Stimulated activated CD8-positive, alpha-beta memory T cell treated with anti-CD3 and anti-CD28 coated beads, Interleukin-12 subunit alpha, Interleukin-12 subunit beta, amount 100 ng/mL, for 24 hours (primary cell): ENCODE results near the gene NFATC1.

Experiments
- DNase-seq: peaks from one replicate; pipeline ENCODE4 v3.0.0-alpha.2; 2020; ENCODE audit errors: extremely low read depth

Gene NFATC1

DNA sequence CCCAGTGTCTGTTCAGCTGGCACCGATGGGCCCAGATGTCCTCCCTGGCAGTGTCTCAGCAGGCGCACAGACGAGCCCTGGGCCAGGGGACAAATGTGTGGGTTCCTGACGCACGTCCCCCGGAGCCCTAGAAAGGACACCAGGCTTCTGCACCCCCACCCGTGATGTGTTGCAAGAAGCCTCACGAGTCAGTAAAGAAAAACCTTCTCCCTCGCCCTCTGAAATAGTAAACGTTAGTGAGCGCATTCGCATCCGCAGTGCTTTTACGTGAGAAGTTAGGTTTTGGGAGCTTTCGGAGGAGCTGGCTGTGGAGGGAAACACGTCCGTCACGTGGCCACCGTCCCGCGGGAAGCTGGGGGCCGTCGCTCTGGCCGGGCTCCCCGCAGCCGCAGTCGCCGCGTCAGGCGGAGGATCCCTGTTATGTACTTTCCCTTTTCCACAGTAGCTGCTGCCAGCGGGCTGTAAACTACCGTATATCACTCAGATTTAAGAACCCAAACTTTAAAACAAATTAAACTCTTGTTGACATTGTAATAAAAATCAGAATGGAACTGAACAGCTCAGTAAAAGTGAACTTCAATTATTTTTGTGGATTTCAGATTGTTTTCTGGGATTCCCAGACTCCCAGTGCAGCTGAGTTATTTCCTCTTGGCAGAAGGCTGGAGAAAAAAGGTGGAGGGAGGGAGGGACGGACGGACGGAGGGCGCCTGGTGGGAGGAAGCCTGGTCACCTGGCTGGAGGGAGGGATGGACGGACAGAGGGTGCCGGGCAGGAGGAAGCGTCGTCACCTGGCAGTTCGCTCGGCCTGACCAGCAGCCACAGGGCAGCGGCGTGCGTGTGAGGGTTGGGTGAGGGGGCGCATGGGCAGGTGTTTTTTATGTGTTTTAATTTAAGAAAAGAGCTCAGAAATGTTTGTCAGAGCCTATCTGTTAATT lies 112.1 kb downstream of the NFATC1 start:
- no peak for DNase-seq

DNA sequence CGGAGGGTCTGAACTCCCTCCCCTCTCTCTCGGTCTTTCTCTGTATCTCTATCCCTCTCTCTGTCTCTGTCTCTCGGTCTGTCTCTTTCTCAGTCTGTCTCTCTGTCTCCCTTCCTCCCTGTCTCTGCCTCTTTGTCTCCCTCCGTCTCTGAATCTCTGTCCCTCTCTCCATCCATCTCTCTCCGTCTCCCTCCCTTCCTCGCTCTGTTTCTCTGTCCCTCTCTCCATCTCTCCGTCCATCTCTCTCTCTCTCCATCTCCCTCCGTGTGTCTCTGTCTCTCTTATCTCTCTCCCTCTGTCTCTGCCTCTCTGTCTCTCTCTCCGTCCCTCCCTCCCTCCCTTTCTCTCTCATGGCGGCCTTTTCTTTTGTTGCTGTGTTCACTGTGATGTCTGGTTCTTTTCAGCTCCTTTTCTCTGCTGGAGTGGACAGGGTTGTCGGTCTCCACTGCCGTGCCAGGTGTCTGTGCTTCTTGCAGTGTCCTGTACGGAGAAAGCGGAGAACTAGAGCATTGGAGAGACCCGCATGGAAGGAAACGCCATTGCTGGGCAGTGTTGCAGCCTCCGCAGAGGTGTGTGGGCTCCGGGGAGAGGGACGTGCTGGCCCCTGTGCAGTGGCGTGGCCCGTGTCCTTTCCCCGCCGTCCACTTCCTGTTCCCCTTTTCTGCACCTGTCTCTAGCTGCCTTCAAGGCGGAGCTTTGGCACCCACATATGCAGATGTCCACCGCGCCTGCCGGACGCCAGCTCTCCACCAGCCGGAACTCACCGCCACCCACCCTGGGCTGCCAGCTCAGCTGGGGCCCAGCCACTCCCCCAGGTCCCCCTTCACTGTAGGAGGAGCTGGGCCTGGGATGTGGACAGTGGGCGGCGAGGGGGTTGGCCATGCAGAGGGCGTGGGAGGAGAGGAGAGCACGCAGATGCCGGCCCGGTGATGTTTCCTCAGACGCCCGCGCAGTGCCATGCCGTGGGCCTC lies 113.1 kb downstream of the NFATC1 start:
- no peak for DNase-seq

DNA sequence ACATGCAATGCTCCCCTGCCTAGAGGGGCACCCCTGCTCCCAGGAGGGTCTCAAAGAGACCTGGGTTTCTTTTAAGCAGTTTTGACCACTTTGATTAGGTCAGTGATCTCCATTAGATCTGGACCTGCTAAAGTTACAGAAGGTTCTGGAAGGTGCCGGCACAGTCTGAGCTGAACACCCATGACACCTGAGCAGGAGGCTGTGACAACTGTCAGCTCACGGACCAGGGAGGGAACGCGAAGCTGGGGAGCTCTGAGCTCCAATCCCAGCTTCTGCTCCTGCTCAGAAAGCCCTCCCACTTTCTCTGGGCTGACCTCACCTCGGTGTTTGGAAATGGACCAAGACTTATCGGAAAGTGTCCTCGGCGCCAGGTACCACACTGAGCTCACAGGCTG lies 113.8 kb downstream of the NFATC1 start:
- DNase-seq, result no peak

DNA sequence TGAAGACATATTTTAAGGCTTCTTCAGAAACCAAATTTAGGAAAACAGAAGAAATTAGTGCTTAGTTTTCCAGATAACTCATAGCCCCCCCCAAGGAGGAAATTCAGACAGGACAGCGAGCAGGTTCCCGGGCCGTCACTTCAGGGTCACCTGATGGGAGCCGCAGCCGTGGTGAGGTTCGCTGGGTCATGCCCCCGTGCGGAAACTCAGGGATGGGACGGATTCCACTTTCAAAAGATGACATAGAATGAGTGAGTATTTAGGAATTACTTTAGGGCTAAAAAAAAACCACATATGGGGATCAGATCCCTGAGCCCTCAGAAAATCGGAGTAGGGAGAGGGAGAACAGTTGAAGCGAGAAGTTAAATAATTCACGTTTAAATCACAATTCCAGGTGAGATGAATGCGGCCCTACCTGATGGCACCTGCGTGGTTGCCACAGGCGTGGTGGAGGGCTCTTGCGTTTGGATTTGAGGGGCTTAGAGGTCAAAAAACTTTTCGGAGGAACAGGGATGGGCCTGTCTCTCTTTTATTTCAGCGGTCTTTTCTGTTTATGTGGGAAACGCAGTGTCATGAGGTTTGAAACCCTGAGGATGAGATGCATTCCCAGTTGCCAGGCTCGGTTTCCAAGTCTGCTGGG lies 114.4 kb downstream of the NFATC1 start:
- no peak for DNase-seq

DNA sequence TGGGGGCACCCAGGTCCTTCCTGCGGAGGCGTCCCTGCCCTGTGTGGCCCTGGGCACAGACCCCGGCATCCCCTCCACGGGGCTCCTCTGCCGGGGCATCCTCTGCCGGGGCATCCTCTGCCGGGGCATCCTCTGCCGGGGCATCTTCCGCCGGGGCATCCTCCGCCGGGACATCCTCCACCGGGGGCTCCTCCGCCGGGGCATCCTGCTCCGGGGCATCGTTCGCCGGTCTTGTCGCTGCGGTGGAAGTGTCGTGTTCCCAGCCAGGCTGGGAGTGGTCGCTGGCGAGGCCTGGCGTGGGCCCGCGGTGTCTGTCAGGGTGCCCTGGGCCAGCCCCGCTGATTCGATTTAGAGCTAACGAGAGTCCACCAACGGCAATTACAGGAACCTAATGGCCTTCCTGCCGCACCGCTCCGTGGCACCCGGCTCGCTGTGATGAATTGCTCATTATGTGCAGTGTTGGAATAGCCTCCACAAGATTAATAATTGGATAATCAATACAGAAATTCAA lies 115.1 kb downstream of the NFATC1 start:
- DNase-seq, result no peak

DNA sequence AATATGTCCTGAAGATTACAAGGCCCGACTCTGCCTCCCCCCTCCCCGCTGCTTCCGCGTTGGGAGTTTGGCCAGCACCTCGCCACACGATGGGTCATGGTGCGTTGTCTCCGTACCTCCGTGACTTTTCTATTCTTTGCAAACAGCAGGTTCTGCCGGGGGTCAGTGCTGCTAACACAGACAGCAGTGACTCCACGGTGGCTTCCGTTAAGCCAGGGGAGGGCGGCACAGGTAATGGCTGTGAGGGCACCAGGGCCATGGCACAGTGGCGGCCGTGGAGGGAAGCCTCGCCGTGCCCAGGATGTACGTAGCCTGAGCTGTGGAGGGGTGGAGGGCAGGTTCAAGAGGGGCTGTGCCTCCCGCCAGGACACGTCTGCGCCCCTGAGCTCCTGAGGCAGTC lies 115.5 kb downstream of the NFATC1 start:
- no peak for DNase-seq

DNA sequence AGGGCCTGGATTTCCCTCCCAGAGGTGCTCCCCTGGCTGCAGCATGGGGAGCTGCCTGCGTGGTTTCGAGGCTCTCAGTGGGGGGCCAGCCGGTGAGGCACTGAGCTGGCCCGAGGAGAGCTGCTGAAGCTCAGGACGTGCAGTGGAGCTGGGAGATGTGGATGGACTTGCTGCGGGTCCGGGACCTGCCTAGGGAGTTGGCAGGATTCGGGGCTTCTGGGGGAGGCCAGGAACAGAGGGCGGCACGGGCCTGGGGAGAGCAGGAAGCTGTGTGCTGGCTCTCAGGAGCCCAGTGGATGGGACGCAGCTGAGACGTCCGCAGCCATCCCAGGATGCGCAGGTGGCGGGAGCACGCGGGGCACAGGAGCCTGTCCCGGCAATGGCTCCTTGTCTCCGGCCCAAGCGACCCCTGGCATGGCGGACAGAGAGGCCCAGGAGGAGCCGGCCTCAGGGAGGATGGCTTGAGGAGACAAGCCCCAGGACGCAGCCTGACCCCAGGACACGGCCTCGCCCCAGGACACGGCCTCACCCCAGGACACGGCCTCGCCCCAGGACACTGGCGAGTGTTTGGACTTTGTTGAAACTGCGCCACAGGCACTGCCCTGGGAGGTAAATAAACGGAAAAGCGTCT lies 116.1 kb downstream of the NFATC1 start:
- DNase-seq, result no peak

DNA sequence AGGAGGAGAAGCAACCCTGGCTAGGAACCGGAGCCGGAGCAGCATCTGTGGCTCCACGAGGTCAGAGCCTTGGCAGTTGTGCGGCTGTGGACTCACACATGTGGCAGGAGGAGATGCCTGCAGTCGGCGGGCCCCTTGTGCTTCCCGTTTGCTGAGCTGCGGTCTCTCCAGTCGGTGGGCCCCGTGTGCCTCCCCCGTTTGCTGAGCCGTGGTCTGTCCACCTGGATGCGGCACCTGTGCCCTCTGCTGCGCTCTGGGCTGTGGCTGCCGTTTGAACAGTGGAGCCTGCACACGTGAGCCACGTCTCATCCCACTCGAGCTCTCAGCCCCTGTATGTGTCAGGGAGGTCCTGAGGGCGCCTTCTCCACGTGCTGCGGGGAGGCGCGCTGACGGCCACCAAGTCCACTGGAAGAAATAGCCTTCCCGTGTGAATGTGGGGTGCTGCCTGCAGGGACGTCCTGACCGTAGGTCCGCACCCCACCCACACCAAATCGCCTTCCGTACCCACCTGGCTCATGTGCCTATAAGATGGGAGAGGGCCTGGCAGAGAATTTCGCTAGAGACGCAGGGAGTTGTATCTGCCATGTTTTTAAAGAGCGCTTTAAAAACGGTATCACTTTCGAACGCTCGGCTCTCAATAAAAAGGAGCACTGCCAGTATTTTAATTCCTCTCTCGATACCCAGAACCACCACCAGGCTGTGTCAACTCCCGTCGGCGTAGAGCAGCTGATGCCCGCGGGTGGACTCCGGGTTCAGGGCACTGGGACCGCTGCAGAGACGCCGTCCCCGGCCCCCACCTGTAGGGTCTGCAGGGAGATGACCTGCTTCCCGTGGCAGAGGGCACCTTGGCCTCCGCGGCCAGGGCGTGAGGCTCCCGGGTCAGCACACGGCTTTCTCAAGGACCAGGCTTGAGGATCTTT lies 117.0 kb downstream of the NFATC1 start:
- DNase-seq, result no peak

DNA sequence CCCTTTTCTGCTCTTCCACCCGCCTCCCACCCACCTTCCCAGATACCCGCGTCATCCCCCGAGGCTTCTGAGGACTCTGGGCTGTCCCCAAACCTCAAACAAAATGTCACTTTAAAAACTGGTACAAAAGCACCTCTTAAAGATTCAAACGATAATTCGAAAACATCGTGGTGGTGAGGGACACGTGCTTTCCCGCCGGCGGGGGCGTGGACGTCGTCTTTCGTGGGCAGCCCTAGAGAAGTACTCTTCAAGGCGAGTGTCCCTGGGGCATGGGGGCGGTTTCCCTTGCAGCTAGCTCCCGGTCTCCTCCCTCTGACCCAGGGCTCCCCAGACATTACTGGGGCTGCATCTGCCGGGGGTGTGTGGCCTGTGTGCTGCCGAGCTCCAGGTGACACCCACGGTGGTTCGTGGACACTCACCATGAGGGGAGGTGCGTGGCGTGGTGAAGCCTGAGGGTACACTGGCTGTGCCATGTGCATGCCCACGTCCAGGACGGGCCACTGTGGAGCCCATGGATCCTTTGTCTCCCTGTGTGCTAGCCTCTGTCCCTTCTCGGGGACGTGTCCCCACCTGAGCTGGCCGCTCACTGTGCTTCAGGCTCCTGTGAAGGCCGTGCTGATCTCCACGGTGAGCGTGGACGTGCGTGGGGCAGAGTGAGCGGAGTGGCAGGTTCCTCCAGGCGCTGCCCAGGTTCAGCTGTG lies 117.8 kb downstream of the NFATC1 start:
- no peak for DNase-seq

DNA sequence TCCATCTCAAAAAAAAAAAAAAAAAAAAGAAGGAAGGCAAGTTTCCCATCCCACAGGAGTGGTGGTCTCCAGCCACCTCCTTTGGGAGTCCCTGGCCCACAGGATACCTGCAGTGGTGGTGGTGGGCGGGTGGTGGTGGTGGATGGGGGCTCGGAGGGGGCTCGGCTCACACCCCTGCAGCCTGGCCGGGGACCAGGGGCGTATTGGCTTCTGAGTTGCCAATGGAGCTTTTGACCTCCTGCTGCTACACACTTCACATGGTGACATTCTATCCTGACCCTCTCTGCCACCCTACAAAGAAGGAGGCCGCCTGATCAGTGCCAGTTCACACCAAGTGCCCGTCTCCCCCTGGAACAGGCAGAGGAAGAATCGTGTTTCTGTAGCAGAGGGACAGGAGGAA lies 119.6 kb downstream of the NFATC1 start:
- no peak for DNase-seq

DNA sequence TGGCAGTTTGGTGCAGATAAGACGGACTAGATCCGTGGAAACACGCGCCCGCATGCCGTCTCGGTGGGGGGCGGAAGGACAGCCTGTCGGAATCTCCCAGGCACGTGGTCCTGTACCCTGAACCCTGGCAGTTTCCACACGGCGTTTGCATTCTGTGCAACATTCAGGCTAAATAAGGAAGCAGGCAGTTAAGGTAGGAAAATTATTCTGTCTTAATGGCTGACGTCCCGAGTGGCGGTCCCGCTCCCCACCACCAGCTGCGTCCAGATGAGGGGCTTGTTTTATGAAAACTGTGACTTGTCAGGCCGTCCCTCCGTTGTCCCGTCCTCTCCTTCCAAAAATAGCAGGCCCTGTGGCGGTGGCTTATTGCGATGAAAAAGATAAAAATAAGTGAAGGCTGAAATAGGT lies 120.2 kb downstream of the NFATC1 start:
- no peak for DNase-seq

DNA sequence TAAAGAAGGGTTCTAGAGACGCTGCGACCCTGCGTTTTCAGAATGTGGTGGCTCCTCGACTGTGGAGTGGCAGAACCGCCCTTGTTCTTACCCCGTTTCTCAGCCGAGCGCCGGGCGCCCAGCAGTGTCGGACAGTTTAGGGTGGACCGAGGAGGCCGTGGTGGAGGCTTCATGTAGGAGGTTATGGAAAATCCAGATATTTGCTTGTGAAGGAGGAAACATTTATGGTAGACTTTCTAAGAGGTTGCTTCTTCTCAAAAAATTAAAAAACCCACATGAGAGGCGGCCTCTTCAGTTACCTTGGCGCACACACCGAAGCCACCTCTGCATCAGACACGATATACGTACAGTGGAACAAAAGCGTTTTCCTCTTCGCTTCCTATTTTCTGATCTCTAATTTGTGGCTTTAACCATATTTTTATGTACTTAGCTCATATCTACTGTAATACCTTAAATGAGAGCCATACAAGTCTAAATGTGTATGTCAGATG lies 120.8 kb downstream of the NFATC1 start:
- no peak for DNase-seq

DNA sequence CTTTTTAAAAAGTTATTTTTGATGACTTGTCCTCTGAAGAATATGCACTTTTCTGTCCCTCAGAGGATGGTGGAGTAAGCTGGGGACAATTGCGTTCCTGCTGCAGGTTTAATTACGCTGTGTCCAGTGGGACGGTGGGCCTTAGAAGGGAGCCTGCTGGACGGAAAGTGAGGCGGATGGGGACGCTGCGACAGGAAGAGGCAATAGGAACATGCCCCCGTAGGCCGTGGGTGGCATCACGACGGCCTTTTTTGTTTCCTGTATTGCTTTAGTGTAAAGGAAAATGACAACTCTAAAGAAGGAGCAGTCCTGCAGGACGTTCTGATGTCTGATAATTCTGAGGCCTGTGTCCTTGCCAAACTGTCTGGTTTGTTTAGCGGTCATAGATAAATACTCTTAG lies 121.6 kb downstream of the NFATC1 start:
- DNase-seq, result no peak

DNA sequence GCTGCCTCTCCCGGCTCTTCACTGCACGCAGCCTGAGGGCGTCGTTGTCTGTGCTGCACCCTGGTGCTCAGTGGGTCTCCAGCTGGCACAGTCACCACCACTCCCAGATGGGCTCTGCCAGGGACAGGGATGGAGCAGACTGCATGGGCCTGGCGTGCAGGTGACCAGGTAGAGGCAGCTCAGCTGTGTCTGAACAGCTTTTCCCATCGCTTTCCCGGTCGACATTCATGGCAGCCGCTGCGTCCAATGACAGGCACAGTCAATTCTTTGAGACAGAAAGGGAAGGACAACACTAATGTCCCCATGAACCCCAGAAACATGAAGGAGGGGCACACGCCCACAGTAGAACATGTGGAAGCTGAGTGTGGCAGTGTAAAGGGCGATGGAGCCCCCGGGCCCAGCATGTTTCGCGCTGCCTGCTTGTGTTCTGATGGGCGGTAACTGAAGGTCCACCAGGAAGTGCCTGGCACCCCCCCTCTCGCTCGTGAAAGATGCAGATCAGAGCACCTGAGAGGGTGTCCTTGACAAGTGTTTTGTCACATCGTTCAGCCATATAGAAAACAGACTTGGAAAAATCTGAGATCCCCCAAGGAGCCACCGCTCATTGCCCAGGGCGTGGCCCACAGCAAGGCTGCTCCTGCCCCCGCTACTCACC lies 122.4 kb downstream of the NFATC1 start:
- no peak for DNase-seq

DNA sequence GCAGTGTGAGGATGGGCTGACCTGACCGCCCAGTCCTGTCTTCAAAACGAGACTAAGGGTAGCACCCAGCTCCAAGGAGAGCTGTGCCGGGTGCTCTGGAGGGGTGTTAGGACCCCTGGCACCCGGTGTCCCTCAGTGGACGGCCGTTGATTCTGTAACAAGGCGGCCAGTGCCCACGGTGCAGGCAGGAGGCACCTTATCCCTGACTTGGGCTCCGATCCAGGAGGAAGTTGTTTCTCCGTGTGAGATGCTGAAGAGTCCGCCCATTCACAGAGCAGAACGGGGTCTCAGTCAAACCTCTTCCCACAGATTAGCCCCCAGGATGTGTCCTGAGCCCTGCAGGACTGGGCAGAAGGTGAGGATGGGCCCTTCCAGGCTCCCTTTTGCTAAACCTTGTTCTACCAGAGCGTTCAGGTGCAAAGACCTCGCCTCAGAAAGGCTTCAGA lies 123.0 kb downstream of the NFATC1 start:
- no peak for DNase-seq

DNA sequence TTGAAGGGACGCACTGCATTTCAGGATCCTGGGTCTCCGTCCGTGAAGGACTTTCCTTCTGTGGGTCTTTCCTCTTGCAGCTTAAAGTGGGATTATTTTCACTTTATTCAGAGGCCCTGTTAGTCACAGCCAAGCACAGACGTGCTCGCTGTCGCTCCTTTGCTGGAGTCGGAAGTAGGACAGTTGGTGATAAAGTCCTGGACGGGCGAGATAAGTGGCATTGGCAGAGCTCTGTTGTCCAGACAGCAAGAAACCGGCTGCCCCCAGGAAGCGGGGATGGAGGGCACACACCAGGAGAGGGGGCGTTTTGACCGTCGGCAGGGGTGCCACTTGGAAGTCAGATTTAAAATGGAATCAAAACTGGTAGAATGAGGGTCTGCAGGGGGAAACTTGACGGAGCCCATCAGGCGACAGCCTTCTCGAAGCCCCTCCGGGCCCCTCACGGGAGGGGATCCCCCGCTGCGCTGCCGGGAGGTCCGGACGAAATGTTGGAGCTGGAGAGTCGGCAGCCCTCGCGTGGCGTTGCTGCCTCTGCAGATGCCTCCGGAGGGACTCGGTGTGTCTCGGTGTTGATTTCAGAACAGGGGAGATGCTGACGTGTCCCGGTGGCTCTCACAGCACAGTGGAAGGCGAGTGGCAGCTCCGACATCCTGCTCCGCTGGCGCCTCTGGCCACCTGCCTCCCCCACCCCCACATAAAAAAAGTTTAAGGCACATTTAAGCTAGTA lies 124.2 kb downstream of the NFATC1 start:
- DNase-seq, result no peak

DNA sequence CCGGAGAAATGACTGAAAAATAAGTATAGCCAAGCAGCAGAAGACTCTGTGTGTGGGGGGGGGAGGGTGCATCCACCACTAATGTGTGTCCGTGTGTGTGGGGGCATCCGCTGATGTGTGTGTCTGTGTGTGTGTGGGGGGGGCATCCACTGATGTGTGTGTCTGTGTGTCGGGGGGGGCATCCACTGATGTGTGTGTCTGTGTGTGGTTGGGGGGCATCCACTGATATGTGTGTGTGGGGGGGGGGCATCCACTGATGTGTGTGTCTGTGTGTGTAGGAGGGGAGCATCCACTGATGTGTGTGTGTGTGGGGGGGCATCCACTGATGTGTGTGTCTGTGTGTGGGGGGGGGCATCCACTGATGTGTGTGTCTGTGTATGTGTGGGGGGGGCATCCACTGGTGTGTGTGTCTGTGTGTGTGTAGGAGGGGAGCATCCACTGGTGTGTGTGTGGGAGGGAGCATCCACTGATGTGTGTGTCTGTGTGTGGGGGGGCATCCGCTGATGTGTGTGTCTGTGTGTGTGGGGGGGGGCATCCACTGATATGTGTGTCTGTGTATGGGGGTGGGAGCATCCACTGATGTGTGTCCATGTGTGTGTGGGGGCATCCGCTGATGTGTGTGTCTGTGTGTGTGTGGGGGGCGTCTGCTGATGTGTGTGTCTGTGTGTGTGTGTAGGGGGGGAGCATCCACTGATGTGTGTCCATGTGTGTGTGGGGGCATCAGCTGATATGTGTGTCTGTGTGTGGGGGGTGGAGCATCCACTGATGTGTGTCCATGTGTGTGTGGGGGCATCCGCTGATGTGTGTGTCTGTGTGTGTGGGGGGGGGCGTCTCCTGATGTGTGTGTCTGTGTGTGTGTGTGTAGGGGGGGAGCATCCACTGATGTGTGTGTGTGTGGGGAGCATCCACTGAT lies 125.0 kb downstream of the NFATC1 start:
- DNase-seq, result no peak
